Ovary (tissue), 3 donors: Measurements from ENCODE around the gene IL18R1.

Experiments
- CTCF ChIP-seq, 3 donors: fragments of 450-650 bp in 2 of 3; fragments of 200-600 bp in 1 of 3; IDR thresholded peaks; one replicate each; pipeline versions ENCODE4 v1.5.1 to v1.8.0; 2016 to 2022; ENCODE audit warnings: antibody characterized with exemption in 3 of 3, mild to moderate bottlenecking in 1 of 3
- POLR2A ChIP-seq: fragments of 450-650 bp; IDR thresholded peaks from one replicate; pipeline ENCODE4 v1.6.1; 2017; ENCODE audit warnings: antibody characterized with exemption, mild to moderate bottlenecking, moderate library complexity
- donor health status: DM: no; HTN: no; CAD: no.

- TF ChIP-seq CTCF (IDR thresholded peaks at IDR 0.05) (no peak), POLR2A (no peak)
Observed at GRCh38 chr2:102421890-102422759, 66.5 kb downstream of the IL18R1 start.
